ENCODE data around the gene CSNK1G1. TPM values are rescaled to one million over a fixed set of nuclear protein-coding genes. Genes with fewer than 3 reads are reported as not detected.
"Not testable (repeated sequence)": the region's sequence is repeated elsewhere in the genome, so short reads cannot be mapped to it uniquely, and the experiment has no call there.

Gene CSNK1G1
- total RNA-seq, 2 experiments from 2014 or later: 20.3 to 22.5 TPM

GRCh38 chr15:64237677-64238076 lies 118.3 kb downstream of the CSNK1G1 start:
- H3K9me3 Mint-ChIP-seq (ENCODE audit: low read depth): peaks cover 7% of the 10 kb centered on the region
- ChIA-PET CTCF (interaction anchor here (0.6 to 1.2 kb wide), 3 partner anchors 9 to 240 kb away, joined by 3 read pairs; no protein-coding TSS in a partner anchor), POLR2A (no interaction called here)
- no peak overlapping the region for H3K27ac Mint-ChIP-seq
- no peak overlapping the region for H3K4me3 Mint-ChIP-seq
- peaks cover 18% of the 10 kb centered on the region for H3K36me3 Mint-ChIP-seq (ENCODE audit: low read depth)
- no peaks in the 10 kb centered on the region for H3K27me3 Mint-ChIP-seq
- intact Hi-C loops (cut with DNase I, micrococcal nuclease): no loop called here
- ATAC-seq: no peak
- DNase-seq: no peak
- peaks cover 47% of the 10 kb centered on the region for H3K4me1 Mint-ChIP-seq

GRCh38 chr15:64236156-64236894 lies 119.6 kb downstream of the CSNK1G1 start:
- H3K36me3 Mint-ChIP-seq (ENCODE audit: low read depth): peaks cover 9% of the 10 kb centered on the region
- H3K4me3 Mint-ChIP-seq: no peak overlapping the region
- ChIA-PET POLR2A (no interaction called here), CTCF (interaction anchor here (0.7 kb wide), 1 partner anchor 20 kb away, joined by 4 read pairs; no protein-coding TSS in a partner anchor)
- H3K27ac Mint-ChIP-seq: no peak overlapping the region
- intact Hi-C loops (cut with DNase I, micrococcal nuclease): no loop called here
- no peaks in the 10 kb centered on the region for H3K27me3 Mint-ChIP-seq
- peaks cover 38% of the 10 kb centered on the region for H3K4me1 Mint-ChIP-seq
- DNase-seq (no peak), ATAC-seq (no peak)
- H3K9me3 Mint-ChIP-seq (ENCODE audit: low read depth): no peaks in the 10 kb centered on the region

GRCh38 chr15:64235552-64235951 lies 120.4 kb downstream of the CSNK1G1 start:
- intact Hi-C loops (cut with DNase I, micrococcal nuclease): no loop called here
- POLR2A ChIA-PET: no interaction called here
- DNase-seq (no peak), ATAC-seq (no peak)
- Mint-ChIP-seq H3K36me3 (ENCODE audit: low read depth) (peaks cover 9% of the 10 kb centered on the region), H3K4me3 (no peak overlapping the region), H3K4me1 (peaks cover 32% of the 10 kb centered on the region), H3K9me3 (ENCODE audit: low read depth) (no peaks in the 10 kb centered on the region), H3K27me3 (no peaks in the 10 kb centered on the region), H3K27ac (no peak overlapping the region)
- CTCF ChIA-PET: no interaction called here

- no peak for ATAC-seq
- DNase-seq: no peak
- no peaks in the 10 kb centered on the region for H3K27me3 Mint-ChIP-seq
- POLR2A ChIA-PET: no interaction called here
- H3K9me3 Mint-ChIP-seq (ENCODE audit: low read depth): no peaks in the 10 kb centered on the region
- peaks cover 25% of the 10 kb centered on the region for H3K4me1 Mint-ChIP-seq
- no peak overlapping the region for H3K27ac Mint-ChIP-seq
- CTCF ChIA-PET: interaction anchor here (0.7 kb wide), 1 partner anchor 12 kb away, joined by 3 read pairs; no protein-coding TSS in a partner anchor
- no peak overlapping the region for H3K4me3 Mint-ChIP-seq
- intact Hi-C loops (cut with DNase I, micrococcal nuclease): no loop called here
- H3K36me3 Mint-ChIP-seq (ENCODE audit: low read depth): peaks cover 3% of the 10 kb centered on the region
Observed at GRCh38 chr15:64233299-64233698, 122.7 kb downstream of the CSNK1G1 start.

- CTCF ChIA-PET: interaction anchor here (0.5 to 1.1 kb wide), 2 partner anchors 56 to 1791 kb away, joined by 3 read pairs; no protein-coding TSS in a partner anchor
- H3K4me1 Mint-ChIP-seq: peaks cover 19% of the 10 kb centered on the region
- no peaks in the 10 kb centered on the region for H3K9me3 Mint-ChIP-seq (ENCODE audit: low read depth)
- no peak for ATAC-seq
- POLR2A ChIA-PET: interaction anchor here (0.6 kb wide), 1 partner anchor 91 kb away, joined by 3 read pairs; no protein-coding TSS in a partner anchor
- no peaks in the 10 kb centered on the region for H3K27me3 Mint-ChIP-seq
- H3K36me3 Mint-ChIP-seq (ENCODE audit: low read depth): peaks cover 3% of the 10 kb centered on the region
- DNase-seq: no peak
- no peak overlapping the region for H3K4me3 Mint-ChIP-seq
- intact Hi-C loops (cut with DNase I, micrococcal nuclease): no loop called here
- H3K27ac Mint-ChIP-seq: no peak overlapping the region
Observed at GRCh38 chr15:64232400-64232799, 123.6 kb downstream of the CSNK1G1 start.

- POLR2A ChIA-PET: interaction anchor here (0.7 kb wide), 1 partner anchor 24 kb away, joined by 3 read pairs; no protein-coding TSS in a partner anchor
Observed at GRCh38 chr15:64229129-64229724, 126.7 kb downstream of the CSNK1G1 start.

GRCh38 chr15:64225804-64226203 lies 130.2 kb downstream of the CSNK1G1 start:
- no peak overlapping the region for H3K4me3 Mint-ChIP-seq
- H3K9me3 Mint-ChIP-seq (ENCODE audit: low read depth): no peaks in the 10 kb centered on the region
- peaks cover 13% of the 10 kb centered on the region for H3K36me3 Mint-ChIP-seq (ENCODE audit: low read depth)
- peaks cover 27% of the 10 kb centered on the region for H3K4me1 Mint-ChIP-seq
- ChIA-PET POLR2A (no interaction called here), CTCF (no interaction called here)
- intact Hi-C loops (cut with DNase I, micrococcal nuclease): no loop called here
- DNase-seq (no peak), ATAC-seq (no peak)
- H3K27me3 Mint-ChIP-seq: no peaks in the 10 kb centered on the region
- no peak overlapping the region for H3K27ac Mint-ChIP-seq

More at GRCh38 chr15:64229129-64229724, 126.7 kb downstream of the CSNK1G1 start:
- intact Hi-C loops (cut with DNase I, micrococcal nuclease): no loop called here
- CTCF ChIA-PET: interaction anchor here (0.5 kb wide), 1 partner anchor 448 kb away, joined by 3 read pairs; no protein-coding TSS in a partner anchor
- Mint-ChIP-seq H3K4me1 (peaks cover 9% of the 10 kb centered on the region), H3K27ac (no peak overlapping the region), H3K9me3 (ENCODE audit: low read depth) (no peaks in the 10 kb centered on the region), H3K27me3 (no peaks in the 10 kb centered on the region), H3K4me3 (no peak overlapping the region), H3K36me3 (ENCODE audit: low read depth) (peaks cover 9% of the 10 kb centered on the region)
- ATAC-seq (no peak), DNase-seq (no peak)

GRCh38 chr15:64224511-64224910 lies 131.5 kb downstream of the CSNK1G1 start:
- DNase-seq (no peak), ATAC-seq (no peak)
- Mint-ChIP-seq H3K4me1 (peaks cover 26% of the 10 kb centered on the region), H3K36me3 (ENCODE audit: low read depth) (peaks cover 13% of the 10 kb centered on the region), H3K27me3 (no peaks in the 10 kb centered on the region), H3K9me3 (ENCODE audit: low read depth) (no peaks in the 10 kb centered on the region), H3K4me3 (no peak overlapping the region), H3K27ac (no peak overlapping the region)
- ChIA-PET POLR2A (no interaction called here), CTCF (no interaction called here)
- intact Hi-C loops (cut with DNase I, micrococcal nuclease): no loop called here

GRCh38 chr15:64223882-64224281 lies 132.1 kb downstream of the CSNK1G1 start:
- Mint-ChIP-seq H3K36me3 (ENCODE audit: low read depth) (peaks cover 13% of the 10 kb centered on the region), H3K4me1 (peaks cover 22% of the 10 kb centered on the region), H3K27ac (no peak overlapping the region), H3K9me3 (ENCODE audit: low read depth) (no peaks in the 10 kb centered on the region), H3K27me3 (no peaks in the 10 kb centered on the region), H3K4me3 (no peak overlapping the region)
- POLR2A ChIA-PET: no interaction called here
- ATAC-seq (no peak), DNase-seq (no peak)
- intact Hi-C loops (cut with DNase I, micrococcal nuclease): no loop called here
- CTCF ChIA-PET: no interaction called here

- POLR2A ChIA-PET: interaction anchor here (0.6 kb wide), 1 partner anchor 133 kb away, joined by 3 read pairs; no protein-coding TSS in a partner anchor
- Mint-ChIP-seq H3K9me3 (ENCODE audit: low read depth) (no peaks in the 10 kb centered on the region), H3K27ac (no peak overlapping the region), H3K27me3 (no peaks in the 10 kb centered on the region), H3K36me3 (ENCODE audit: low read depth) (peaks cover 13% of the 10 kb centered on the region), H3K4me1 (peaks cover 22% of the 10 kb centered on the region), H3K4me3 (no peak overlapping the region)
- ATAC-seq: peak; percentile 92
- intact Hi-C loops (cut with DNase I, micrococcal nuclease): loop anchor here (1.0 kb wide), 2 partner anchors 24 to 25 kb away; no protein-coding TSS in a partner anchor
- no peak for DNase-seq
- CTCF ChIA-PET: interaction anchor here (0.6 to 1.0 kb wide), 2 partner anchors 97 to 880 kb away, joined by 3 read pairs; no protein-coding TSS in a partner anchor
Observed at GRCh38 chr15:64222573-64223366, 133.2 kb downstream of the CSNK1G1 start.

- intact Hi-C loops (cut with DNase I, micrococcal nuclease): loop anchor here (1.0 kb wide), 2 partner anchors 24 to 25 kb away; no protein-coding TSS in a partner anchor
- not testable (repeated sequence) for H3K4me3 Mint-ChIP-seq; H3K27me3 Mint-ChIP-seq; H3K27ac Mint-ChIP-seq; ATAC-seq; DNase-seq; H3K9me3 Mint-ChIP-seq (ENCODE audit: low read depth)
- Mint-ChIP-seq H3K36me3 (ENCODE audit: low read depth) (peaks cover 11% of the 10 kb centered on the region), H3K4me1 (peaks cover 22% of the 10 kb centered on the region)
- ChIA-PET POLR2A (interaction anchor here (0.6 kb wide), 1 partner anchor 612 kb away, joined by 9 read pairs; no protein-coding TSS in a partner anchor), CTCF (interaction anchor here (1.0 kb wide), 1 partner anchor 98 kb away, joined by 3 read pairs; no protein-coding TSS in a partner anchor)
Observed at GRCh38 chr15:64221911-64222310, 134.1 kb downstream of the CSNK1G1 start.
